ENCODE data around the gene IRF9.

DNA sequence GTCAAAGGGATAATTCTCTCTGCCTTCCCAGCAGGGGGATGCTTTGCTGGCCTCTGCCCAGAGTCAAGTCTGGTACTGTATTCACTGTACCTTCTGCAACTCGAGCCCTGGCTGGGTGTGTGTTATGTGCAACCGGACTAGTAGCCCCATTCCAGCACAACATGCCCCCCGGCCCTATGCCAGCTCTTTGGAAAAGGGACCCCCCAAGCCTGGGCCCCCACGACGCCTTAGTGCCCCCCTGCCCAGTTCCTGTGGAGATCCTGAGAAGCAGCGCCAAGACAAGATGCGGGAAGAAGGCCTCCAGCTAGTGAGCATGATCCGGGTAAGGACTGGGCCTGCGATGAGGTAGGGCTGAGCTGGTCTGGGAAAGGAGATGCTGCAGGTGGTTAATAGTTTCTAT is 10.5 kb upstream of the IRF9 start:
- TF ChIP-seq, protein P1, sequence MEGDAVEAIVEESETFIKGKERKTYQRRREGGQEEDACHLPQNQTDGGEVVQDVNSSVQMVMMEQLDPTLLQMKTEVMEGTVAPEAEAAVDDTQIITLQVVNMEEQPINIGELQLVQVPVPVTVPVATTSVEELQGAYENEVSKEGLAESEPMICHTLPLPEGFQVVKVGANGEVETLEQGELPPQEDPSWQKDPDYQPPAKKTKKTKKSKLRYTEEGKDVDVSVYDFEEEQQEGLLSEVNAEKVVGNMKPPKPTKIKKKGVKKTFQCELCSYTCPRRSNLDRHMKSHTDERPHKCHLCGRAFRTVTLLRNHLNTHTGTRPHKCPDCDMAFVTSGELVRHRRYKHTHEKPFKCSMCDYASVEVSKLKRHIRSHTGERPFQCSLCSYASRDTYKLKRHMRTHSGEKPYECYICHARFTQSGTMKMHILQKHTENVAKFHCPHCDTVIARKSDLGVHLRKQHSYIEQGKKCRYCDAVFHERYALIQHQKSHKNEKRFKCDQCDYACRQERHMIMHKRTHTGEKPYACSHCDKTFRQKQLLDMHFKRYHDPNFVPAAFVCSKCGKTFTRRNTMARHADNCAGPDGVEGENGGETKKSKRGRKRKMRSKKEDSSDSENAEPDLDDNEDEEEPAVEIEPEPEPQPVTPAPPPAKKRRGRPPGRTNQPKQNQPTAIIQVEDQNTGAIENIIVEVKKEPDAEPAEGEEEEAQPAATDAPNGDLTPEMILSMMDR (IDR thresholded peaks at IDR 0.05): no peak
- no peak for TF ChIP-seq POLR2A (IDR thresholded peaks at IDR 0.05)
